Esophagus mucosa (tissue), 1 donor: ENCODE results near the gene SIM2. TPM values are rescaled to one million over a fixed set of nuclear protein-coding genes. Genes with fewer than 3 reads are reported as not detected.

Source experiments
- total RNA-seq: library from RNA; stranded (reverse); gene quantifications from one replicate; pipeline ENCODE4 v1.2.4, GENCODE V29; 2023
- donor health status: DM: yes; HTN: yes; CAD: no.

Gene SIM2
- total RNA-seq, 1 donor from 2014 or later, result 18.3 TPM

Other genes starting within 250 kb of the SIM2 start
- not detected for gene CLDN14, start 219.0 kb upstream of the SIM2 start, total RNA-seq